Endothelial cell (in vitro differentiated cells): Measurements from ENCODE around the gene CERK. TPM values are rescaled to one million over a fixed set of nuclear protein-coding genes. Genes with fewer than 3 reads are reported as not detected.
A peak's percentile ranks its signal among the peaks of the same experiment; 100 is the strongest.
"Not testable (repeated sequence)": the region's sequence is repeated elsewhere in the genome, so short reads cannot be mapped to it uniquely, and the experiment has no call there.

Experiments
- DNase-seq: peaks from one replicate; pipeline ENCODE4 v3.0.0; 2021; ENCODE audit warnings: low spot score
- H3K27ac Mint-ChIP-seq: one replicate; pipeline ENCODE4 v1.8.0; 2021; ENCODE audit warnings: mixed read lengths, inconsistent platforms; ENCODE audit not compliant: unreplicated experiment
- H3K27me3 Mint-ChIP-seq: one replicate; pipeline ENCODE4 v1.8.0; 2021; ENCODE audit warnings: mild to moderate bottlenecking, moderate library complexity, mixed read lengths, inconsistent platforms; ENCODE audit not compliant: unreplicated experiment
- H3K36me3 Mint-ChIP-seq: one replicate; pipeline ENCODE4 v1.8.0; 2021; ENCODE audit warnings: mild to moderate bottlenecking, low read depth, mixed read lengths, inconsistent platforms; ENCODE audit not compliant: unreplicated experiment
- H3K4me1 Mint-ChIP-seq: one replicate; pipeline ENCODE4 v1.8.0; 2021; ENCODE audit warnings: mild to moderate bottlenecking, mixed read lengths, inconsistent platforms; ENCODE audit not compliant: unreplicated experiment
- H3K4me3 Mint-ChIP-seq: one replicate; pipeline ENCODE4 v1.8.0; 2021; ENCODE audit warnings: mild to moderate bottlenecking, mixed read lengths, inconsistent platforms; ENCODE audit not compliant: unreplicated experiment
- H3K9me3 Mint-ChIP-seq: one replicate; pipeline ENCODE4 v1.8.0; 2021; ENCODE audit warnings: mixed read lengths, inconsistent platforms; ENCODE audit not compliant: unreplicated experiment
- CTCF ChIP-seq: fragments of 200-600 bp; sonication (generic); IDR thresholded peaks from one replicate; pipeline ENCODE4 v1.5.0; 2021; ENCODE audit warnings: antibody characterized with exemption; ENCODE audit not compliant: unreplicated experiment
- total RNA-seq: library from RNA; stranded (reverse); fragmentation: NEBNext Ultra II Directional; extraction: Animal tissue kit (Norgen Biotek cat#: 25700); gene quantifications from one replicate; pipeline ENCODE4 v1.2.1, GENCODE V29; 2021; ENCODE audit not compliant: unreplicated experiment

Gene CERK
- total RNA-seq, 1 donor from 2014 or later, result 57.7 TPM

GRCh38 chr22:46737105-46737975 lies 712 bp downstream of the CERK start:
- peaks cover 3% of the 10 kb centered on the region for H3K36me3 Mint-ChIP-seq
- H3K4me1 Mint-ChIP-seq, result peaks cover 27% of the 10 kb centered on the region
- H3K4me3 Mint-ChIP-seq, result peak overlapping the region; percentile 95

GRCh38 chr22:46736705-46737104 lies 1.3 kb downstream of the CERK start:
- no peak for DNase-seq
- H3K9me3 Mint-ChIP-seq, result no peaks in the 10 kb centered on the region
- H3K27ac Mint-ChIP-seq, result peak overlapping the region; percentile 53
- peaks cover 4% of the 10 kb centered on the region for H3K36me3 Mint-ChIP-seq
- no peak for TF ChIP-seq CTCF
- peak overlapping the region; percentile 95 for H3K4me3 Mint-ChIP-seq
- H3K4me1 Mint-ChIP-seq, result peaks cover 28% of the 10 kb centered on the region
- peaks cover 7% of the 10 kb centered on the region for H3K27me3 Mint-ChIP-seq

More at GRCh38 chr22:46737105-46737975, 712 bp downstream of the CERK start:
- Mint-ChIP-seq H3K9me3 (no peaks in the 10 kb centered on the region), H3K27ac (no peak overlapping the region), H3K27me3 (peaks cover 7% of the 10 kb centered on the region)
- TF ChIP-seq CTCF, result no peak
- DNase-seq, result peak; percentile 40

- peaks cover 7% of the 10 kb centered on the region for H3K27me3 Mint-ChIP-seq
- DNase-seq, result peak; percentile 32
- peaks cover 32% of the 10 kb centered on the region for H3K4me1 Mint-ChIP-seq
- no peak for TF ChIP-seq CTCF
- H3K27ac Mint-ChIP-seq, result peak overlapping the region; percentile 53
- H3K9me3 Mint-ChIP-seq, result no peaks in the 10 kb centered on the region
- peaks cover 7% of the 10 kb centered on the region for H3K36me3 Mint-ChIP-seq
- peak overlapping the region; percentile 95 for H3K4me3 Mint-ChIP-seq
These were observed 2.1 kb downstream of the CERK start for GRCh38 chr22:46735747-46736608.

GRCh38 chr22:46734830-46735453 lies 3.1 kb downstream of the CERK start:
- Mint-ChIP-seq H3K27me3 (peaks cover 4% of the 10 kb centered on the region), H3K9me3 (no peaks in the 10 kb centered on the region), H3K4me1 (peaks cover 32% of the 10 kb centered on the region), H3K4me3 (no peak overlapping the region), H3K27ac (peak overlapping the region; percentile 61), H3K36me3 (peaks cover 13% of the 10 kb centered on the region)
- no peak for DNase-seq
- no peak for TF ChIP-seq CTCF

- H3K9me3 Mint-ChIP-seq, DNase-seq, H3K27ac Mint-ChIP-seq, H3K4me3 Mint-ChIP-seq, H3K27me3 Mint-ChIP-seq: not testable (repeated sequence)
- H3K4me1 Mint-ChIP-seq, result peaks cover 32% of the 10 kb centered on the region
- peaks cover 13% of the 10 kb centered on the region for H3K36me3 Mint-ChIP-seq
These were observed 3.8 kb downstream of the CERK start for GRCh38 chr22:46734213-46734722.
